GM12892 (cell line): ENCODE data around the gene CNOT2. TPM values are rescaled to one million over a fixed set of nuclear protein-coding genes. Genes with fewer than 3 reads are reported as not detected.

Source experiments
- DNase-seq: peaks from one replicate; pipeline ENCODE4 v3.0.0; 2011; ENCODE audit not compliant: insufficient read length
- FAIRE-seq: peaks from 2 replicates; lab custom pipeline; 2011; peaks lifted over from hg19 to GRCh38; lab: Jason Lieb, UNC
- POLR2A ChIP-seq: IDR thresholded peaks from 2 replicates; pipeline ENCODE4 v1.6.1; 2011; ENCODE audit warnings: low read depth, low read length, control low read depth
- POLR2AphosphoS5 ChIP-seq: IDR thresholded peaks from 2 replicates; pipeline ENCODE4 v1.6.1; 2011; ENCODE audit warnings: low read depth, low read length, control low read depth
- TAF1 ChIP-seq: IDR thresholded peaks from 2 replicates; pipeline ENCODE4 v1.6.1; 2011; ENCODE audit warnings: low read depth, mild to moderate bottlenecking, control low read depth, low read length, borderline replicate concordance
- polyA plus RNA-seq: library from polyadenylated mRNA; unstranded; fragments of >200 nt; gene quantifications from one replicate; pipeline ENCODE4 v1.2.1, GENCODE V29; 2012; ENCODE audit warnings: missing spikeins, inconsistent platforms; ENCODE audit not compliant: missing spikeins

CNOT2 gene
- 48.6 TPM for polyA plus RNA-seq

DNA sequence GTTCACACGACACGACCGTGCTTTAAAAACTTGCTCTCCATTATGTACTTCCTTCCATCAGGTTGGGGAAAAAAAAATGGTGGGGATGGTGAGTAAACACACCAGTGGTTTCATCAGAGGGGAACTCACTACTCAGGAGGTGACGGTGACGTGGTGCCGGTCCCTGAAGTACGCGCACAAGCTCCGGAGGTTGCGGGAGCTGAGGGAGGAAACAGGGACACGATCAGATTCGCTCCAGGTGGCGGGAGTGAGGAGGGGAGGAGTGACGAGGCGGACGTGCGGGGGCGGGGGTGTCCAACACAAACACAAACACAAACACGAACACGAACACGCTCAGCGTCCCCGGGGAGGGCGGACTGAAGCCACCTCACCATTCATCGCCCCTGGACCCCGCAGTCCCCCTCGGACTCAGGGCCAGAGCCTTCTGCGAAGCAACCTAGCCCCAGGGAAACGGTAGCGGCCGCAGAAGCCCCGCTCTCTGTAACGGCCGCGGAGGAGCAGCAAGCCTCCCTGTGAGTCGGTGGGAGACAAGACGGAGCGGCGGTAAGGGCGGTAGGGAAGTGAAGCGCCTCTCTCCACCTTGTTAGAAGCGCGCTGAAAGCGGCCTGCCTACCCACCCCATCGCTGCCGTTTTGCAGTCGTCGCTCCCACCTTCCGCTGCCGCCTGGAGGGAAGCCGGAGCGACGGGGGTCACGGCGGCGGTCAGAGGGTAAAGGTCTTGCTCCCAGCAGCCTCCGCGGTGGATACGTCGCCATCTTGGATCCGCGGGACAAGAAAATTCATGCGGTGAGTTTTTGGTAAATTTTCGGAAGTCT is at the start of gene CNOT2:
Gene CNOT2 (plus strand): TSS at position 739 of the 815 bp plus-strand sequence. CDS start 34,794 bp downstream, outside the sequence.
- FAIRE-seq (peak; percentile 84), DNase-seq (peak; percentile 49)
- TF ChIP-seq POLR2AphosphoS5 (peak; percentile 71), TAF1 (peak; percentile 16; the same call in 1 of the 2 replicates), POLR2A (peak; percentile 79; the same call in 1 of the 2 replicates)

DNA sequence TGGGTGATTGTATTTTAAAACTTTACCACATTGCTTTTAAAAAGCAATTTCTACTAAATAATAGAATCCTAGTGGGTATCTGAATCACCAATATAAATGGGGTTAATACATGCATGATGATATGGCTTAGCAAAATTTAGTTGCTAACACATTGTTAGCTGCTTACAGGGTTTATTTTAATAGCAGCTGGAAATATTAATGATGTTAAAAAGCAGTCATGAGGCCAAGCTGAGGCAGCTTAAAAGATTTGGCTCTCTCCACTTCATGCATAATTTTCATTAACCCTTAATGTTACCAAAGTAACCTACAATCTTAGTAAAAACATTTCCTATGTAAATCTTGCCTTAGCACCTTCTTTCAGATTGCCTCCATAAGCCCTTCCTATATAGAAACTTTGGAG is 49.2 kb upstream of the CNOT2 start:
- no peak for FAIRE-seq
- DNase-seq, result no peak
- no peak for TF ChIP-seq POLR2AphosphoS5
- TF ChIP-seq POLR2A, result no peak
- TF ChIP-seq TAF1, result no peak

GRCh38 chr12:70196811-70197281 is 46.4 kb upstream of the CNOT2 start:
- no peak for FAIRE-seq
- DNase-seq, result no peak
- TF ChIP-seq TAF1 (no peak), POLR2A (no peak), POLR2AphosphoS5 (no peak)

DNA sequence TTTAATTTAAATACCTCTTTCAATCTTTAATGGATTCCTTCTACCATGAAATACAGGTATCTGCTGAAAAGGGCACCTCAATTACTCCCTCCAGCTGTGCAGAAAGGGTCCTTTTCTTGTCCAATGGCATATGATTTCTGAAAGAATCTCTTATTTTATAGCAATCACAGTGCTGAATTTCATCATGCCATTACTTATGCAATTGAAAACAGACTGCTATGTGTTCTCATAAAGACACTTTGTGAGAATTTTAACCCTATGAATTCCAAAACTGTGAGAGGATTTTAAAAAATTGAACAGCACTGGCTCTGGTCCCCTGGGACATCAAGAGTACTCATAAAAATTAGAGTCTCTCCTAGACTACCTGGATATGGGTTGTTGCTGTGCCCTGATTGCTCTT is 45.9 kb upstream of the CNOT2 start:
- DNase-seq, result no peak
- no peak for FAIRE-seq
- TF ChIP-seq TAF1 (no peak), POLR2AphosphoS5 (no peak), POLR2A (no peak)

DNA sequence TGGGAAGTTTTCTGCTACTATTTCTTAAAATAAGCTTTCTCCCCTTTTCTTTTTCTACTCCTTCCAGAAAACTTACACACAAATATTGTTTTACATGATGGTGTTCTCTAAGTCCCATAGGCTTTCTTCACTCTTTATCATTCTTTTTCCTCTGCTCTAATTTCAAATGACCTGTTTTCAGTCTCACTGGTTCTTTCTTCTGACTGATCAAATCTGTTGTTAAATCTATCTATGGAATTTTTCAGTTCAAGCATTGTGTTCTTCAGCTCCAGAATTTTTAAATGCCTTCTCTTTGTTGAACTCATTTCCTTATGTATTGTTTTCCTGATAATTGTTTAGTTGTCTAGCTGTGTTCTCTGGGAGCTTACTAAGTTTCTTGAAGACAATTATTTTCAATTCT is 29.5 kb upstream of the CNOT2 start:
- DNase-seq (no peak), FAIRE-seq (no peak)
- TF ChIP-seq POLR2A (no peak), TAF1 (no peak), POLR2AphosphoS5 (no peak)

DNA sequence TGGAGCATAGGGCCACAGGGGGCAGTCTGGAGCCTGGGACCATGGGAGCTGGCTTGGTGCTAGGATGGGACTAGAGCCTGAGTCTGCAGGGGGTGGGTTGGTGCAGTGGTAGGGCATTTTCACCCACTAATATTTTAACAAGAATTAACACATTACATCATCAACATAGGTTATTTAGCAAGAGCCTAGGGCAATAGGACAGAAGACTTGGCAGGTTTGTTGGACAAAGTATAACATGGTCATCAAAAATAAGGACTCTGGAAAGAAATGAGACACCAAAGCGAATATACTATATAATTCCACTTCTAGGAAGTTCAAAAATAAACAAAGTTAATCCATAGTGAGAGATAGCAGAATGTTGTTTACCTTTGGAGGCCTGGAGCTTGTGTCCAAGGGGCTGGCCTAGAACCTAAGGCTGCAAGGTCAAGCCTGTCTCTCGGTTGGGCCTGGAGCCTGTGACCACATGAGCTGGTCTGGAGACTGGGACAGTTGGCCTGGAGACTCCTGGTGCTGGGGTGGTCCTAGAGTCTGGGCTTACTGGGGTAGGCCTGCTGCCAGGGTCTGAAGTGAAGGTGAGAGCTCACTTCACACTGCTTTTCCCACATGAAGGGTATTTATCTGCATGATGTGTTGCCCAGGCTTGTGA is 28.1 kb upstream of the CNOT2 start:
- DNase-seq (no peak), FAIRE-seq (no peak)
- no peak for TF ChIP-seq TAF1
- no peak for TF ChIP-seq POLR2A
- no peak for TF ChIP-seq POLR2AphosphoS5

DNA sequence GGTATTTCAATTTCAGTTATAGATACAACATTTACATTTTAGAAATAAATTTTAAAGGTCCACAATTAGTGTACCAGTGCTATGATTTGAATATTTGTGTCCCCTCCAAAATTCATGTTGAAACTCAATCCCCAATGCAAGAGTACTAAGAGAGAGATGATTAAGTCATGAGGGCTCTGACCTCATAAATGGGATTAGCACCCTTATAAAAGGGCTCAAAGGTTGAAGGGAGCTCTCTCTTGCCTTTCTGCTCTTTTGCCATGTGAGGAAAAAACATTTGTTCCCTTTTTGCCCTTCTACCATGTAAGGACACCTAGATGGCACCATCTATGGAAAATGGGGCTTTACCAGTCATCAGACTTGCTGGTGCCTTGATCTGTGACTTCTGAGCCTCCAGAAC is 25.8 kb upstream of the CNOT2 start:
- no peak for FAIRE-seq
- DNase-seq, result no peak
- no peak for TF ChIP-seq POLR2A
- TF ChIP-seq TAF1, result no peak
- no peak for TF ChIP-seq POLR2AphosphoS5

GRCh38 chr12:70221626-70222025 is 21.6 kb upstream of the CNOT2 start:
- TF ChIP-seq TAF1 (no peak), POLR2AphosphoS5 (no peak), POLR2A (no peak)
- FAIRE-seq (no peak), DNase-seq (no peak)

DNA sequence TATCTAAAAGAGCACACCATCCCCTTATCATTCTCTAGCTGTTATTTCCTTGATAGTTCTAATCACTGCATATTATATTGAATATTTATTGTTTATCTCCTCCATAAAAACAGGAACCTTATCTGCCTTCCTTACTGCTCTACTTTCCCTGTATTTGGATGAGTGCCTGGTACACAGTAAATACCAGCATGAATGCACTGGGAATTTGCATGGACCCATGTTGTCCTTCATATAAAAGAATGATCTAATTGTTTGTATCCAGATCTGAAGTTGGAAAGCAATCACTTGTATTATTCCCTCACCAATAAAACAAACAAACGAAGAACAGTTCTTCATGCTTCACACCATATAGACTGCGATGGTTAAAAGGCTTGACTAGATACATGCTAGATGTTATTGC is 15.3 kb upstream of the CNOT2 start:
- TF ChIP-seq POLR2AphosphoS5 (no peak), TAF1 (no peak), POLR2A (no peak)
- FAIRE-seq (no peak), DNase-seq (no peak)

DNA sequence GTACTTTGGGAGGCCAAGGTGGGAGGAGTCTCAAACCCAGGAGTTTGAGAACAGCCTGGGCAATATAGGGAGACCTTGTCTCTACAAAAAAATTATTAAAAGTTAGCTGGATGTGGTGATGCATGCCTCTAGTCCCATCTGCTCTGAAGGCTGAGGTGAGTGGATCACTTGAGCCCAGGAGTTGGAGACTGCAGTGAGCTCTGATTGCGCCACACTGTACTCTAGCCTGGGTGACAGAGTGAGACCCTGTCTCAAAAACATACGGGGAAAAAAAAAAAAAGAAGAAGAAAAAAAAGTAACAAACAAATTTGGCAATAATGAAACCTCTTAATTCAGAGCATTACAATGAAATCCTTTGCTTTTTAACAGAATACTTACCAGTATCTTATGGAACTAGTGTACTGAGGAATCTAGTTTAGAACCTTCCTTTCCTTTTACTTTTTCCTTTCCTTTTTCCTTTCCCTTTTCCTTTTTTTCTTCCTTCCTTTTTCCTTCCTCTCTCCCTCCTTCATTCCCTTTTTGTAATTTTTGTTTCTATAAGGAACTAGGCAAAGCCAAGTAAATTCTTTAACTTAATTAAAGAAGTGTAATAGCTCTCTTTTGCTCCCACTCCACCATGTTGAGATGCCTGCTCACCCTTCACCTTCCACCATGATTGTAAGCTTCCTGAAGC is 12.2 kb upstream of the CNOT2 start:
- DNase-seq, result no peak
- TF ChIP-seq TAF1, result no peak
- no peak for TF ChIP-seq POLR2AphosphoS5
- FAIRE-seq, result no peak

DNA sequence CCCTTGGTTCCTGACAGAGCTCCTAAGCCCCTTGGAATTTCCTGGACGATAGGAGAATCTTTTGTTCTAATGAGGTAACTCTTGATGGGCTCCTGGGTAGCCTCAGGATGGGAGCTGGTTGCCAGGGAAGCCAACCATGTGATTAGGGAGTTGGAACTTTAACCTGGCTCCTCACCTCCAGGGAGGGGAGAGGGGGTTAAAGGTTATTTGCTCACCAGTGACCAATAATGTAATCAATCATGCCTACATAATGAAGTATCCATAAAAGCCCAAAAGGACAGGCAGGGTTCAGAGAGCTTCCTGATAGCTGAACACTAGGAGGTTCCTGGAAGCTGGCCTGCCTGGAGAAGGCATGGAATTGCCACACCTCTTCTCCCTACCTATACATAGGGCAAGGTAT is 6.2 kb upstream of the CNOT2 start:
- TF ChIP-seq TAF1 (no peak), POLR2AphosphoS5 (no peak), POLR2A (no peak)
- DNase-seq (no peak), FAIRE-seq (no peak)

GRCh38 chr12:70240673-70241072 is 2.6 kb upstream of the CNOT2 start:
- TF ChIP-seq TAF1 (no peak), POLR2A (no peak), POLR2AphosphoS5 (no peak)
- FAIRE-seq (no peak), DNase-seq (no peak)
